HepG2 (cell line): ENCODE measurements around the gene ID3. TPM values are rescaled to one million over a fixed set of nuclear protein-coding genes. Genes with fewer than 3 reads are reported as not detected.

ENCODE experiments used
- ATF1 ChIP-seq: IDR thresholded peaks from 2 replicates; pipeline ENCODE4 v1.6.1; 2016; ENCODE audit warnings: mild to moderate bottlenecking, control low read depth
- CEBPB ChIP-seq: IDR thresholded peaks from 2 replicates; pipeline ENCODE4 v1.6.1; 2011; ENCODE audit warnings: low read depth, low read length, improper control_type of control experiment, borderline replicate concordance
- FOXK2 ChIP-seq: fragments of 450-650 bp; IDR thresholded peaks from 2 replicates; pipeline ENCODE4 v1.6.1; 2016
- HNF4A ChIP-seq: sonication (generic); formaldehyde crosslinking; IDR thresholded peaks from 2 replicates; pipeline ENCODE4 v1.4.0; 2020; ENCODE audit warnings: missing genetic modification reagents
- KAT8 ChIP-seq: IDR thresholded peaks from 2 replicates; pipeline ENCODE4 v1.6.1; 2016; ENCODE audit warnings: missing genetic modification reagents, missing compliant biosample characterization
- KLF13 ChIP-seq: sonication (generic); formaldehyde crosslinking; IDR thresholded peaks from 2 replicates; pipeline ENCODE4 v1.4.0; 2020; ENCODE audit warnings: mild to moderate bottlenecking, missing genetic modification reagents
- MAFG ChIP-seq: sonication (generic); formaldehyde crosslinking; IDR thresholded peaks from 2 replicates; pipeline ENCODE4 v1.5.1; 2020; ENCODE audit warnings: mild to moderate bottlenecking, missing genetic modification reagents
- MEIS2 ChIP-seq: sonication (generic); formaldehyde crosslinking; IDR thresholded peaks from 2 replicates; pipeline ENCODE4 v1.9.0; 2021; ENCODE audit warnings: mild to moderate bottlenecking, missing genetic modification reagents
- NAIF1 ChIP-seq: sonication (generic); formaldehyde crosslinking; IDR thresholded peaks from 2 replicates; pipeline ENCODE4 v1.5.0; 2020; ENCODE audit warnings: mild to moderate bottlenecking, missing genetic modification reagents, borderline replicate concordance
- PHB2 ChIP-seq: fragments of 450-650 bp; IDR thresholded peaks from 2 replicates; pipeline ENCODE4 v1.6.1; 2018; ENCODE audit not compliant: partially characterized antibody
- SNRNP70 ChIP-seq: fragments of 200-400 bp; formaldehyde crosslinking; IDR thresholded peaks from 2 replicates; pipeline ENCODE4 v1.6.1; 2017; ENCODE audit warnings: mild to moderate bottlenecking, low read depth, low read length, moderate library complexity
- SP4 ChIP-seq: sonication (generic); formaldehyde crosslinking; IDR thresholded peaks from 2 replicates; pipeline ENCODE4 v1.8.1; 2023; ENCODE audit warnings: mild to moderate bottlenecking, missing genetic modification reagents
- TFE3 ChIP-seq: IDR thresholded peaks from 2 replicates; pipeline ENCODE4 v1.6.1; 2016
- ZFP91 ChIP-seq: sonication (generic); formaldehyde crosslinking; IDR thresholded peaks from 2 replicates; pipeline ENCODE4 v1.9.0; 2022; ENCODE audit warnings: missing genetic modification reagents, mild to moderate bottlenecking, borderline replicate concordance
- ZNF251 ChIP-seq: sonication (generic); formaldehyde crosslinking; IDR thresholded peaks from 2 replicates; pipeline ENCODE4 v1.9.0; 2021; ENCODE audit warnings: mild to moderate bottlenecking, missing genetic modification reagents
- ZNF318 ChIP-seq: sonication (generic); formaldehyde crosslinking; IDR thresholded peaks from 2 replicates; pipeline ENCODE4 v1.4.0; 2020; ENCODE audit warnings: mild to moderate bottlenecking, missing genetic modification reagents
- ZNF614 ChIP-seq: IDR thresholded peaks from 2 replicates; pipeline ENCODE4 v1.6.1; 2018; ENCODE audit warnings: missing biosample characterization, missing genetic modification reagents, inconsistent platforms, borderline replicate concordance
- ZNF672 ChIP-seq: sonication (generic); formaldehyde crosslinking; IDR thresholded peaks from 2 replicates; pipeline ENCODE4 v1.8.1; 2022; ENCODE audit warnings: missing genetic modification reagents
- ZNF788 ChIP-seq: sonication (generic); formaldehyde crosslinking; IDR thresholded peaks from 2 replicates; pipeline ENCODE4 v1.5.0; 2020; ENCODE audit warnings: mild to moderate bottlenecking, missing genetic modification reagents, borderline replicate concordance
- ZNF792 ChIP-seq: IDR thresholded peaks from 2 replicates; pipeline ENCODE4 v1.6.1; 2016
- polyA plus RNA-seq, 8 experiments: library from polyadenylated mRNA; depleted of rRNA in 3 of 8; stranded (reverse) in 7 of 8; unstranded in 1 of 8; fragments of >200 nt; fragmentation: Illumina TruSeq in 4 of 8; extraction: Trizol in 4 of 8; gene quantifications; 2 replicates each; pipeline versions ENCODE4 v1.2.1 to v1.2.3, GENCODE V29; 2011 to 2016; ENCODE audit warnings: low read depth in 4 of 8, missing spikeins in 1 of 8, mixed read lengths in 1 of 8; ENCODE audit not compliant: insufficient read depth in 1 of 8
- total RNA-seq, 5 experiments: library from RNA; depleted of rRNA; stranded (reverse); fragments of >200 nt; fragmentation: Illumina TruSeq; extraction: Trizol; gene quantifications; 2 replicates each; pipeline ENCODE4 v1.2.3, GENCODE V29; 2016; ENCODE audit warnings: low read depth in 1 of 5

The ID3 gene
- total and polyA plus RNA-seq, 2 of the 13 experiments (the other 11 are each of a cell fraction or from before 2014, with no cell fraction given) = 64.8 to 115 TPM

GRCh38 chr1:23562137-23562876 is 3.0 kb upstream of the ID3 start (continued):
- TF ChIP-seq ATF1 (peak; percentile 76; the same call in 1 of the 2 replicates), ZNF318 (CRISPR knock-in tag) (no peak), CEBPB (no peak), ZFP91 (CRISPR knock-in tag) (0 out of 2 replicates have a peak, but pooled peaks have one; percentile 37), MEIS2 (CRISPR knock-in tag) (peak; percentile 65; the same call in 1 of the 2 replicates), ZNF672 (CRISPR knock-in tag) (no peak), SP4 (CRISPR knock-in tag) (peak; percentile 58; the same call in 1 of the 2 replicates), KLF13 (no peak), FOXK2 (0 out of 2 replicates have a peak, but pooled peaks have one; percentile 12), KAT8 (peak; percentile 57), MAFG (CRISPR knock-in tag) (no peak), HNF4A (CRISPR knock-in tag) (peak; percentile 82), TFE3 (peak; percentile 59; the same call in 1 of the 2 replicates), ZNF792 (CRISPR knock-in tag) (0 out of 2 replicates have a peak, but pooled peaks have one; percentile 20), SNRNP70 (no peak), ZNF251 (no peak), ZNF788 (peak; percentile 46; the same call in 1 of the 2 replicates), NAIF1 (0 out of 2 replicates have a peak, but pooled peaks have one; percentile 36), ZNF614 (peak; percentile 62; the same call in 1 of the 2 replicates), PHB2 (no peak)
